Measurements from ENCODE around the gene BBS9. TPM values are rescaled to one million over a fixed set of nuclear protein-coding genes. Genes with fewer than 3 reads are reported as not detected.

BBS9 gene
- total and polyA plus RNA-seq, 9 of the 15 experiments (the other 6 are each of a cell fraction or from before 2014, with no cell fraction given), result 0.77 to 3.3 (median 2.4) TPM

DNA sequence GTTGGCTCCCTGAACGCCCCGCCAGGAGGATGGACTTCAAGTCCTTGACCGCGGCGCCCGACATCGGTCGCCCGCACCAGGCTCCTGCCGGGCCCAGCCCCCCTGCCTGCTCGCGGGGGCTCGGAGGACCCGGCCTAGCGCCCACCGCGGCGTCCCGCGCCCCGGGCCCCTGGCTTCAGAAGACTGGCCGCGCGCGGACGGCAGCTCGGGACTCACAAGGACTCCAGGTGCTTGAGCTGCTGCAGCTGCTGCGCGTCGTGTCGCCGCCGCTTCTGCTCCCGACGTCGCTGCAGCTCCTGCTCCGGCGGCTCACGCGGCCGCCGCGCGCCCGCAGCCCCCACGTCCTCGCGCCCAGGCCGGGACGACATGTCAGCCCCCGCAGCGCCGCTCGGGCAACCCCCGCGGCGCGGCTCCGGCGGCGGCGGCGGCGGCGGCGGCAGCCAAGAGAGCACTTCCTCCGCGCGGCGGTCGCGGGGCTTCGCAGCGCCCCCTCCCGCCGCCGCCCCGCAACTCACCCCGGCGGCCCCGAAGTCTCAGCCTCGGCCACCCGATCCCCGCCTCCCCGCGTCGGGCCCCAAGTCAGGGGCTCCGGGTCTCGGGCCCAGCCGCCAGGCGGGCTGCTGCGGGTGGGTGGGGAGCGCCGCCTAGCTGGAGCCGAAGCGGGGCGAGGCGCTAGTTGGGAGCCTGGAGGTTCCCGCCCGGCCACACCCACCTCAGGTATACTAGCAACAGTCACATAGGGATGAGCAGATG lies 20.2 kb upstream of the BBS9 start, which contains the start of gene RP9 (continued):
- TF ChIP-seq CBX1 (IDR thresholded peaks at IDR 0.05; ENCODE audit: low read depth) (no peak), ZNF282 (CRISPR knock-in tag; IDR thresholded peaks at IDR 0.05) (peak; percentile 80; the same call in 1 of the 2 replicates), EP400 (IDR thresholded peaks at IDR 0.05) (no peak; the same call in 1 of the 2 replicates), ZBTB1 (CRISPR knock-in tag; IDR thresholded peaks at IDR 0.05; ENCODE audit: borderline replicate concordance, low read depth) (no peak), PPARD (CRISPR knock-in tag; IDR thresholded peaks at IDR 0.05) (no peak), FUS (optimal IDR thresholded peaks at IDR 0.05; ENCODE audit: low read depth, low read length) (peak; percentile 21), ZFPM2 (CRISPR knock-in tag; IDR thresholded peaks at IDR 0.05) (0 out of 2 replicates have a peak, but pooled peaks have one; percentile 30), PHF8 (IDR thresholded peaks at IDR 0.05; ENCODE audit: borderline replicate concordance, low read length) (peak; percentile 95; the same call in 1 of the 2 replicates), TEAD2 (tag; IDR thresholded peaks at IDR 0.05) (no peak), ZFP30 (CRISPR knock-in tag; IDR thresholded peaks at IDR 0.05; ENCODE audit: borderline replicate concordance) (no peak), PHF20 (IDR thresholded peaks at IDR 0.05; ENCODE audit: partially characterized antibody) (peak; percentile 8), MYBL2 (IDR thresholded peaks at IDR 0.05; ENCODE audit: low read depth) (no peak), MYBL2 (CRISPR knock-in tag; IDR thresholded peaks at IDR 0.05; ENCODE audit: borderline replicate concordance) (no peak), ZNF133 (CRISPR knock-in tag; IDR thresholded peaks at IDR 0.05) (no peak), KDM5B (IDR thresholded peaks at IDR 0.05; ENCODE audit: insufficient replicate concordance, low read depth, low read length) (peak; percentile 76), ZNF75A (CRISPR knock-in tag; IDR thresholded peaks at IDR 0.05) (no peak), NR0B1 (IDR thresholded peaks at IDR 0.05; ENCODE audit: partially characterized antibody) (no peak), CCNT2 (IDR thresholded peaks at IDR 0.05; ENCODE audit: borderline replicate concordance, extremely low read depth, insufficient read length, low read depth, low read length) (peak; percentile 70)
- TF ChIP-seq, protein P1, sequence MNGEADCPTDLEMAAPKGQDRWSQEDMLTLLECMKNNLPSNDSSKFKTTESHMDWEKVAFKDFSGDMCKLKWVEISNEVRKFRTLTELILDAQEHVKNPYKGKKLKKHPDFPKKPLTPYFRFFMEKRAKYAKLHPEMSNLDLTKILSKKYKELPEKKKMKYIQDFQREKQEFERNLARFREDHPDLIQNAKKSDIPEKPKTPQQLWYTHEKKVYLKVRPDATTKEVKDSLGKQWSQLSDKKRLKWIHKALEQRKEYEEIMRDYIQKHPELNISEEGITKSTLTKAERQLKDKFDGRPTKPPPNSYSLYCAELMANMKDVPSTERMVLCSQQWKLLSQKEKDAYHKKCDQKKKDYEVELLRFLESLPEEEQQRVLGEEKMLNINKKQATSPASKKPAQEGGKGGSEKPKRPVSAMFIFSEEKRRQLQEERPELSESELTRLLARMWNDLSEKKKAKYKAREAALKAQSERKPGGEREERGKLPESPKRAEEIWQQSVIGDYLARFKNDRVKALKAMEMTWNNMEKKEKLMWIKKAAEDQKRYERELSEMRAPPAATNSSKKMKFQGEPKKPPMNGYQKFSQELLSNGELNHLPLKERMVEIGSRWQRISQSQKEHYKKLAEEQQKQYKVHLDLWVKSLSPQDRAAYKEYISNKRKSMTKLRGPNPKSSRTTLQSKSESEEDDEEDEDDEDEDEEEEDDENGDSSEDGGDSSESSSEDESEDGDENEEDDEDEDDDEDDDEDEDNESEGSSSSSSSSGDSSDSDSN (IDR thresholded peaks at IDR 0.05; ENCODE audit: borderline replicate concordance in 1 of 2, low read depth in 2 of 2, low read length in 2 of 2), result peak; percentile 70 to 73; a peak in 2 of 4 replicates
- TF ChIP-seq, protein P2, sequence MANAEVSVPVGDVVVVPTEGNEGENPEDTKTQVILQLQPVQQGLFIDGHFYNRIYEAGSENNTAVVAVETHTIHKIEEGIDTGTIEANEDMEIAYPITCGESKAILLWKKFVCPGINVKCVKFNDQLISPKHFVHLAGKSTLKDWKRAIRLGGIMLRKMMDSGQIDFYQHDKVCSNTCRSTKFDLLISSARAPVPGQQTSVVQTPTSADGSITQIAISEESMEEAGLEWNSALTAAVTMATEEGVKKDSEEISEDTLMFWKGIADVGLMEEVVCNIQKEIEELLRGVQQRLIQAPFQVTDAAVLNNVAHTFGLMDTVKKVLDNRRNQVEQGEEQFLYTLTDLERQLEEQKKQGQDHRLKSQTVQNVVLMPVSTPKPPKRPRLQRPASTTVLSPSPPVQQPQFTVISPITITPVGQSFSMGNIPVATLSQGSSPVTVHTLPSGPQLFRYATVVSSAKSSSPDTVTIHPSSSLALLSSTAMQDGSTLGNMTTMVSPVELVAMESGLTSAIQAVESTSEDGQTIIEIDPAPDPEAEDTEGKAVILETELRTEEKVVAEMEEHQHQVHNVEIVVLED (CRISPR knock-in tag; IDR thresholded peaks at IDR 0.05), result peak; percentile 63

Measured in K562 (cell line).